IPS DF 4.7 (cell line): ENCODE measurements around the gene PTPRD.
A peak's percentile ranks its signal among the peaks of the same experiment; 100 is the strongest.

Source experiments
- DNase-seq: peaks from one replicate; pipeline ENCODE4 v3.0.0-alpha.2; 2013; ENCODE audit warnings: low spot score; ENCODE audit errors: extremely low read depth

Gene PTPRD

GRCh38 chr9:8613346-8613825, 1999.4 kb downstream of the PTPRD start:
- no peak for DNase-seq

- no peak for DNase-seq
These were observed 2001.6 kb downstream of the PTPRD start for GRCh38 chr9:8611153-8611552.

GRCh38 chr9:8610256-8610655, 2002.5 kb downstream of the PTPRD start:
- DNase-seq: no peak

- no peak for DNase-seq
These were observed 2007.7 kb downstream of the PTPRD start for GRCh38 chr9:8605096-8605495.

DNA sequence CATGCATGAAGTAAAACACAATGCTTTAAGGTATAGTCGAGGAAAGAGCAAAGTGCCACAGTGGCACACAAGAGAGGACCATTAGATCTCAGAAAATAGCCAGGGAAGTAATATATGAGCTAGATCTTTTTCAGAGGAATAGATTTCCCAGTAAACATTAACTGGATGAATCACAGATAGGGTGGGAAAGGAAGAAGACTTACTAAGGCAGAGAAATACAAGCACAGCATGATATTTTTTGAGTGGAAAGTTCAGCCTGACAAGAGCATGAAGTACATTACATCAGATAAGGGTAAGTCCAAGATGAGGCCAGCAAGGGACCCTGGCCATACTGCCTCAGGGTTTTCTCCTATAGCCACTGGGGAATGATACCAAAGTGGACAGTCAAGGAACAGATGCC, 2008.6 kb downstream of the PTPRD start:
- DNase-seq: no peak

DNA sequence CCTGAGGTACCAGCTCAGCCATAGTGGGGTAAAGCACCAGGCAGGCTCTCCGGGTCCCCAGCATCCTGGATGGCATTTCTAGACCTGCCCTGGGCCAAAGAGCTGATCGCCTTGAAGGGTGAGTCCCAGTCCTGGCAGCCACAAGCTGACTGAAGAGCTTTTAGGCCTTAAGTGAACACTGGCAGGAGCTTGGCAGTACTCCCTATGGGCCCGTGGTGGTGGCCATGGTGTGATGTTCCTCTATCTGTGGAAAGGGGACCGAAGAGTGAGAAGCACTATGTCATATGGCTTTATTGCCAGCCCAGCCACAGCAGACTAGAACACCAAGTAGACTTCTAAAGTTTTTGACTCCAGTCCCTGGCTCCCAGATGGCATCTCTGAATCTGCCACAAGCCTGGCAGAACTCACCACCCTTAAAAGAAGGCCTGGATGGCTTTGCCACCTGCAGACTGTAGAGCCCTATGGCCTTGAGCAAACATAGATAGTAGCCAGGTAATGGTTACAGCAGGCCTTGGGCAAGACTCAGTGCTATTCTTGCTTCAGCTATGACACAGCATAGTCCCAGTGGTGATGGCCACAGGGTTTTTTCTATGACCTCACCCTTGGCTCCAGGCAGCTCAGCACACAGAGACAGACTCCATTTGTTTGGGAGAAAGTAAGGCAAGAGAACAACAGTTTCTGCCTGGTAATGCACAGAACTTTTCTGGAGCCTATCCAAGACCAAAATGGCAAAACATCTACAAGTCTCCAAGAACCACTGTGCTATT, 2011.7 kb downstream of the PTPRD start:
- DNase-seq: no peak

DNA sequence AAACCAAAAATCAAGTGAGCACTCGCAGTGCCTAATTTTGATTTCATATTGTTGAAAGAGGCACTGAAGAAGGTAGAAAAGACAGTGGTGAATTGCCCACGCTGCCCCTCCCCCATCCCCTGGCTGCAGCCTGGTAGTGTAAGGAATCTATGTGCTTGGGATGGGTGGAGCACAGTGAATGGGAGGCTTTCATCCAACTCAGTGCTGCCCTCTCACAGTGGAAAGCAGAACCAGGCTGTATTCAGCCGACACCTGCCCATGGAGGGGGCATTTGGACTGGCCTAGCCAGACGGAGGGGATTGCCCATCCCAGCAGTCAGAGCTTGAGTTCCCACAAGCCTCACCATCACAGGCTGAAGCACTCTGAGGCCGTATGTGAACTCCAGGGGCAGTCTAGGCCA, 2012.9 kb downstream of the PTPRD start:
- peak; percentile 49 for DNase-seq

- DNase-seq: no peak
These were observed 2023.3 kb downstream of the PTPRD start for GRCh38 chr9:8589476-8589875.

DNA sequence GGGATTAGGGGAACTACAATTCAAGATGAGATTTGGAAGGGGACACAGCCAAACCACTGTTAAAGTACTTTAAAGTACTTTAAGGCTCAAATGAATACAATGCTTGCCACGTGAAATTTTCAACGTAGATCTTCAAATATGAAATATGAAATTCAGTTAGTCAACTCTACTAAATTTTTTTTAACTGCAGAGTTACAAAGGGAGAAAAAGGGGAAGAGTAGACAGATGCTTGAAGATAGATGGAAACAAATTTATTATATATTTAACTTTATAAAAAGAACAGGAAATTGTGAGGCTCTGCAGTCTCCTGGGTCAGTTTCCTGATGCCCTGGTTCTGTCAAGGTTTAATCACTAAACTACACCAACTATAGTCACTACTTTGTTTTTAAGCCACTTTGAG, 2027.8 kb downstream of the PTPRD start:
- no peak for DNase-seq

- DNase-seq: no peak
These were observed 2033.1 kb downstream of the PTPRD start for GRCh38 chr9:8579661-8580060.

DNA sequence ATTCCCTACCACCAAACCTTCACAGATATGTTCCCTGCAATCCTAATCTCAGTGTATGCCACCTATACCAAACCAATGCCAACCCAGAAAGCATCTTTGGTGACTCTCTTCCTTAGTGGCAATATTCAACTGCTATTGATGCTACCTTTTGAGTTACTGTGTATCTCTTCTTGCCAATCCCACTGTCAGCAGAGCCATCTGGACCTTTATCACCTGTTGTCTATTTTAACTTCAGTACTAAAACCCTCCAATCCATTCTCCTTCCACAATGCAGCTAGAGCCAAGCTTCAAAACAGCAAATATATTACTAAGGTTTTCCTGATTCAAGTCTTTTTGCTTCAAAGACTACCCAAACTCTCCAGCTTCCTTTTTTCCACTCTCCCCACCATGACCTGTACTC, 2036.1 kb downstream of the PTPRD start:
- no peak for DNase-seq

GRCh38 chr9:8574846-8575245, 2038.0 kb downstream of the PTPRD start:
- DNase-seq: no peak

- DNase-seq: no peak
These were observed 2040.6 kb downstream of the PTPRD start for GRCh38 chr9:8572209-8572608.

DNA sequence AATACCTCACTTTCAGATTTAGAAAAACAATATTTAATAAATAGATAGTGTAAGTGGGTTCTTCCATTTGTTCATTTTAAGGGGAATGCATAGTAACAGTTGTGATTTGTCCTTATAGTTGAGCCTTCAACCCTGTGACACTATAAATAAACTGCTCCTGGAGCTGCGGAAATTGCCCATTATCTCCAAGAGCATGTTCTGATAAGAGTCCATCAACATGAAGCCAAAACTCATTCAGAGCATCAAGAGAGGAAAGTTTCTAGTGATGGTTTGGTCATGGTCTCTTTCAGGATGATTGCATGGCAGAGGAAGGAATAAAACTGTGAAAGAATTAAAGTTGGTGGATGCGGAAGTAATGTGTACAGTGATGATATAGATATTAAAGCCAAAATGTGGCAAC, 2041.2 kb downstream of the PTPRD start:
- DNase-seq: no peak

DNA sequence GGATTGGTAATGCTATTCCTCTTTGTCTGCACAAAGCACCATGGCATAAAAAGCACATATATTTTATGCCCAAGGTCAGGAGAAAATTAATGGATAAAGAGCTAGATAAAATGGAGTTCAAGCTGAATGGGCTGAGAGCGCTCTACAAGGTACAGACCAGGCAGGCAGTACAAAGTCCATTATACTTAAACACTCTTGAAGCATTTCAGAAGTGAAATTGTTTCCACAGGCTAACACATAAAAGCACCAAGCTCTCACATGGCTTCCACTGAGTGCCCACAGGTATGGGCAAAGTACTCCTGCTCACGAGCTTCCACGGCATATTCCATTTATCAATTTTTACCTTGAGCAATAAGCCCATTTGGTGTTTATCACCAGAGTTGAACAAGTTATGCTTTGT, 2042.0 kb downstream of the PTPRD start:
- DNase-seq: no peak

DNA sequence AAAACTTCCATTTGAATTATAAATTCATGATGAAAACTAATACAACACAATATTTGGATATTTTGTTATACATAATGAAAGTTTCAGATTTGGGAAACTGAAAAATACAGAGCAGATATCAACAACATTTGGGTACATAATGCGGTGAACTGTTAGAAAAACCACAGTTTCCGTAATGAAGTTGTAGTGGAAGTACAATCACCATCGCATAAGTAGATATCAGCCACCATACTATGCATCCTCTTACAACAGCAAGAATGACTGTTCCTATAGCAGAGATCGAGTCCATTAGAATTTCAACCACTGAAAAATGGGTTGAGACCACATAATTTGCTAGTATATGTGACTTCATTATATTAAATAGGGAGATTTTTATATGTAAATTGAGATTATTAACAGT, 2043.0 kb downstream of the PTPRD start:
- no peak for DNase-seq

- no peak for DNase-seq
These were observed 2044.7 kb downstream of the PTPRD start for GRCh38 chr9:8567963-8568579.

- no peak for DNase-seq
These were observed 2047.8 kb downstream of the PTPRD start for GRCh38 chr9:8564960-8565359.

DNA sequence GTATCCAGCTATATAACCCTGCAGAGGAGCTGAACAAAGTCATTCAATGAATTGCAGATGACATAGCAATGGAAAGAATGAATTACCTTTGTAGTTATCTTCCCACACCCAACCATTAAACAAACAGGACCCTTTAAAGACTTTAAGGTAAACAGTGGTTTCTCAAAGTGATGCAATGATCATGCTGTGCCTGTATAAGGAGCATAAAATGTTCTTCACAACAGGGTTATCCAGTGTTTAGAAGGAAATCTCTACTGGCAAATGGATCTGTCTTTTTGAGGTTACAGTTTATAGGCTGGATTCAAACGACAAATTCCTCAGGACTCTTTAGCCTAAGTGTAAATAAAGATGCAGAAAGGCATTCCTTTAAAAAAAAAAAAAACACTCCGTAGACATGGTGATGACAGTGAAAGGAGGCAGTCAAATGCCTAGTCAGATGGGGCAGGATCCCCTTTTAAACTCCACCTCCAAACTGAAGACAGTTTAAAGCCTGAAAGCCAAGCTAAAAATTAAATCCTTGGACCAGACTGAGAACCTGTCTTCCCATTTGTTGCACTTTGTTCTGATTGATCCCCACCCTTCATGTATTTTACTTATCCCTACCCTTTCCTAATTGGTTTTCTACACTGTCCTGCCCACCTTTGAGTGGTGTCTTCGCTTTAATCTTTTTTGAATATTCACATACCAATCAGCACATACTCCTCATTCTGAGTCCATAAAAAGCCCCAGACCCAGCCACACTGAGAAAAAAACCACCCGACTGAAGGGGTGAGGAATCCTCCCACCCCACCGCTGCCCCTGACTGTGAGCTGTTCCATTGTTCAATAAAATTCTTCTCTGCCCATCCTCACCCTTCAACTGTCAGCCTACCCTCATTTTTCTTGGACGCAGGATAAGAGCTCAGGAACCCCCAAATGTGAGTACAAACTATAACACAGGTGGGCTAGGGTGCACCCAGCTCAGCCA, 2052.0 kb downstream of the PTPRD start:
- no peak for DNase-seq

- no peak for DNase-seq
These were observed 2054.6 kb downstream of the PTPRD start for GRCh38 chr9:8558176-8558575.

DNA sequence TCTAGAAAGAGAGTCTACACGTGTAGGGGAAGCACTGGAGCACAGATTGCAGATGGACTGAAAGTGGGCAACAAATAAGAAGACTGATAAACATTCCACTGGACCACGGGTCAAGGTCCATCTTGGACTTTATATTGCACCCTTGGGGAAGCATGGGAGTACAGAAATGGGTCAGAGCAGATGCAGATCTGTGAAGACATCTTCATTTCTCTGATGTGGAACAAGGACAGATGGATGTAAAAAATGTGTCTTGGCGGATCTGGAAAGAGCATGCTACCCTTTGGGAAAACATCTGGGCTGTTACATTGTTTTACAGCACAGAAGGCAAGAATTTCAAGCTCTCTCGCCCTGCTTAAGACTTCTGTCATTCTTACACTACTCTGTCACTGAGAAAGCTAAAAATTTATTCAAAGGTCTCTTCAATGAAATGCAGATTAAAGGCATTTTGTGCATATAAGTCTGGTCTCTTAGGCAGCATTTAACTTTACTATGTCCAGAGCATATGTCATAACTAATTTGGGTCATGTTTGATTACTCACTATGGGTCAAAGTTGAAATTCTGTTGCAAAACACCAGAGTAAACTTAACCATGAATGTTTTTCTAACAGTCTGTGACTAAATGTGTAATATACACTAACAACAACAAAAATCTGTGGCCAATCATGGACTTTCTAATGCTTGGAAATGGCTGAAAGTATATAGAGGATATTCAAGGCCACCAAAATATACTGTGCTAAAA, 2056.9 kb downstream of the PTPRD start:
- DNase-seq: no peak
